ENCODE data around the gene TMOD1.

GRCh38 chr9:97529363-97530076, 28.1 kb downstream of the TMOD1 start:
- TF ChIP-seq CTCF (conservative IDR thresholded peaks at IDR 0.05; ENCODE audit: low read depth, low read length) (no peak), EZH2phosphoT487 (IDR thresholded peaks at IDR 0.05; ENCODE audit: borderline replicate concordance, low read length) (no peak)
